Cerebellar nuclear complex (tissue), 1 donor: ENCODE data around the gene FNDC4.

Experiments
- DNase-seq, 2 experiments: peaks; one replicate each; lab custom pipeline; 2025; lab: John Stamatoyannopoulos, UW

FNDC4 gene

DNA sequence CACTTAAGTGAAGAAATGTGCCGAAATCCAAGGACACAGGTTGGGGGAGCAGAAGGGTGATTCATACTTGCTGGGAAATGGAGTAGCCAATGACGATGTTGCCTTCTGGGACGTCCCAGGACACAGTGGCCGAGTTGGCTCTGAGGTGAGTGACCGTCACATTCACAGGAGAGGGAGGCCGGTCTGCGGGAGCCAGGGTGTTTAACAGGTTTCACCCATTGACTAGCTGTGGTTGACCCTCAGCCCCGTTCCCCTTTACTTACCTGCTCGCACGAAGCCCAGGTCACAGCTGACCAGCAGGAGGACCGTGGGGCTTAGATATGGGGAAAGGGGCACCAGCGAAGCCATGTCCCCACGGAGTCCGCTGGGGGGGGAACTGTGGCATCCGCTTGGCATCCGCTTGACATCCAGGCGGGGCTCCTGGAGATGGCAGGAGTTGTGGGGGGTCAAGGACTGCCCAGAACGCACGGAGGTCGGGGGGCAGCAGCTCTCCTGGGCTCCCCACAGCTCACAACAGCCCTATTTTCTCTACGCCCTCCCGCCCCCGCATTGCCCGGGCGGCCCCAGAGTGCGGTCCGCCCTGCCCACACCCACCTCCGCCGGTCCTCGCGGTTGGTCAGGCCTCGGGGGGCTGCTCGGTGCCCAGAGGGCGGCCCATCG is 586 bp downstream of the FNDC4 start:
- DNase-seq, result peak in 1 of 2 experiments; percentile 6

DNA sequence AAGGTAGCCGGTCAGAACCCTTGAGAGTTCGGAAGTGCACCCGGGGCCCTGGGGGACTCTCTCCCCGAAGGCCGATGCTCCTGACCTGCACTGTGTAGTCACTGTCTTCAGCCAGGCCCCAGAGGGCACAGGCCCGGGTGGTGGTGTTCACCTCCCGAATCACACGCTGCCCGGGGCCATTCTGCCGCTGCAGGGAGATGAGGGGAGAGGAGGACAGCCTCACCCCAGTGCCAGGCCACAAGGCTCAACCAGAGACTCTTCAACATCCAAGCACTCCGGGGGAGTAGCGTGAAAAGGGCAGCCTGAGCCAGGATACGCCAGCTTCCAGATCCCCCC is 1.1 kb downstream of the FNDC4 start:
- DNase-seq, result no peak

DNA sequence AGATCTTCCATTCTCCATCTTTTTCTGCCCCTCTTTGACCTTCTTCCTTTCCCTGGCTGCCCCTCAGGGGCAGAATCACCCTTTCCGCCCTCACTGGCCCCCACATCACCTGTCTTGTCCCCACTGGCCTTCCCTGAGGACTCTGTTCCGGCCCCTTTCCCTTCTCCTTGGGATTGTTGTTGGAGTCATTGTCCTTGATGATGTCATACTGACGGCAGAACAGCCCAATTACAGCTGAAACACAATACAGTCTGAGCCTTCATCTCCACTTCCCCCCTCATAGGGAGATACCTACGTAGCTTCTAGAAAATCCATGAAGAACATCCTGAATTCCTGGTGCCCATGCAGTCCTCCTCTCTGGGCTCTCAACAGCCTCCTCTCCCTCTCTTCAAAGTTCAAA is 2.4 kb downstream of the FNDC4 start:
- no peak for DNase-seq

DNA sequence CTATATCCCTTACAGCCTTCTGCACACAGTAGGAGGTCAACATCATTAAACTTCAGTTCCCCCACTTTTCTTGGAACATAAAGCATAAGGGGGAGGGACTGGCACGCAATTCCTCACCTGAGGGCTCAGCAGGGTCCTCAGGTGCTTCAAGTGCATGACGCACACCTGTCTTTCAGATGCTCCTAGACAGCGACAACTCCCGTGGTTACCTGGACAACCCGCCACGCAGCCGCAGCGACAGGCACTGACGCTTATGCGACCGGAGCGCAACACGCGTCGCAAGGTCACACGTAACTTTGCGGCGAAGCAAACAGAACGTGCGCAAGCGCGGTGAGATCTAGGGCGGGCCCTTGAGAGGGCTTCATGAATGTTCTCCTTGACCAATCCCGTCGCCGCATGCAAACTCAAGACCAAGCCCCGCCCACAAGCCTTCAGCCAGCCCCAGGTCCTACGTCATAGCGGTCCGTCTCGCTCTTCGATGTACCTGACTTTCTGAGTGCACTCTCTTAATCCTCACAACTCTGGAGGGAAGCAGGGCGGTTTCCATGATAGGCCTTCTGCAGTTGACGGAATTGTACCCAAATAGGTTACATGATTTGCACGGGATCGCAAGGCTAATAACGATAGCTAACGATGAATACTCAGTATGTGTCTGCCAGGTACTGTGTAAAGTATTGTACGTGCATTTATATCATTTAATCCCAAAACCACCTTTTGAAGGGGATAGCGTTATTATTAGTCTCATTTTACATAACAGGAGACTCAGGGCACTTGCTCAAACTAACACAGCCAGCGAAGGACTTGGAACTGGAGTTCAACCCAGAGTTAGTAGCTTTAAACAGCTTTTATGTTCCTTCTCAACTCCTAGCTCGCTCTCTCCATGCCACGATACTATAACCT is 5.3 kb downstream of the FNDC4 start, which contains the start of gene IFT172:
TSS of gene IFT172 (minus strand) at position 246 of the 900 bp plus-strand sequence. CDS start at position 156, 90 bp downstream.
- peak; percentile 94 to 95 for DNase-seq

DNA sequence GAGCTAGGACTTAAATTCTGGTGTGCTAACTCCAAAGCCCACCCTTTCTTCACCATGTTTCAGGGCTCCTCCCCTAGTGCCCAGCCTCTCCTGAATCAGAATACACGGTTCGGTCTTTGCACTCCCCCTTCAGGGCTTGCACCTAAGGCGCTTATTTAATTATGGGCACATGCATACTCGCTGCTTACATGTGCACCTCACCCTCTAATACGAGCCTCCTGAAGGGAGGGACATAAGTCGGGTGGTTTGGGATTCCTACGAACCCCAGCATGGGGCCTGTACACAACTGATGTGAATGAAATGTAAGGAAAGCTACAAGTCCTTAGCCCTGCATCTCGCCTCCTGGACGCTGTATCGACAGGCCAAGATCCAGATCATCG is 5.9 kb downstream of the FNDC4 start:
- no peak for DNase-seq

DNA sequence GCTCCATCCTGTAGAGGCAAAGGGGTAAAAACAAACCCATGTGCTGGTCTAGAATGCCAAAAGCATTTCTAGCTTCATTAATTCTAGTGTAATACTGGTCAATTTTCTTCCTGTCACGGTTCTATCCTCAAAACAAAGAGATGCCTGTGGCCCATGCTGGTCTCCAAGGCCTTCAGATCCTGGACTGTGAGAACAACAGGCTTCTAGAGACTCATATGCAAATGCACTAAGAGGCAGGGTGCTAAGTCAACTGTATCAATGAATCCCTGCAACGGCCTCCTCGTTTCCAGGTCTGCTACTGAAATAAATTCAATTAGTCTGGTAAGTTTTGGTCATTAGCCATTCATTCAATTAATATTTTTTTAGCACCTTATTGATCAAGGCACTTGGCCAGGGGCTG is 9.5 kb downstream of the FNDC4 start:
- DNase-seq, result no peak

DNA sequence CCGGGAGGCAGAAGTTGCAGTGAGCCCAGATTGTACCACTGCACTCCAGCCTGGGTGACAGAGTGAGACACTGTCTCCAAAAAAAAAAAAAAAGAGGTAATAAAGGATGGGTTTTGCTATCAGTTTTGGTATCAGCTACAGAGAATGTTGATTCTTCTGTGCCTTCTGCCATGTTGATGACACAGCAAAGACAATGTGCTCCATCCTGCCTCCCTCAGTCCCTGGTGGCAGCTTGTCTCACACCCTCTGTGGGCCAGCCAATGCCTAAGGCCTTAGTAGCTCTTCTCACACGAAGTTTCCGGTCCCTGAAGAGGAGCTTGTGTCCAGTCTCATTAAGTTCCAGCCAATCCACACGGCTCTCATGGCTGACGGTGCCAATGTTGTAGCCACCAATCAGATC is 23.0 kb downstream of the FNDC4 start:
- no peak for DNase-seq

DNA sequence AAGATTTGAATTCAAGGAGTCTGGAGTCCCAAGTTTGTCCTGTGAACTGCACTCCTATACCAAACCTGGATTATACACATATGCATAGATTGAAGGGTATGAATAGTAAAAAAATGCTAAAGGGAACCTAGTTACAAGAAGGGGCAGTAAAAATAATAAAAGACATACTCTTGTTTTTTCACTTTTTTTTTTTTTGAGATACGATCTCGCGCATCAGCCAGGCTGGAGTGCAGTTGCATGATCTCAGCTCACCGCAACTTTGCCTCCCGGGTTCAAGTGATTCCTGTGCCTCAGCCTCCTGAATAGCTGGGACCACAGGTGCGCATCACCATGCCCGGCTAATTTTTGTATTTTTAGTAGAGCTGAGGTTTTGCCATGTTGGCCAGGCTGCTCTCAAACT is 30.6 kb downstream of the FNDC4 start:
- DNase-seq, result no peak

DNA sequence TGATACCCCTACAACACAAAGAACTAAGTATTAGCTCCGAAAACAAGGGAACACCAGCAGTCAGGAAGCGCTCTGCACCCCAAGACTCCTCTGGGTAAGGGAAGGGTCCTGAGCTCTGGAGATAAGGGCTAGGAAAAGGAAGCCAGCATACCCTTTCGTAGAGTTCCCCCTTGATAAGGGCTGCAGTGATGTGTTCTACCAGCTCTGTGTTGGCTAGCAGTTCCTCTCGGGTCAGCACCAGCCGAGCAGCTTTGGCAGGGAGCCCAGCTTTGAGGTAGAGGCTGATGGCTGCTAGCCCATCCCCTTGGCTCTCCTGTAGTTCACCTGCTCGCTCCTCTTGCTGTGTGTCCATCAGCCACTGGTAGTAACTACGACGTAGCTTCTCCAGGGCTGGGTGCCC is 33.9 kb downstream of the FNDC4 start:
- DNase-seq, result peak in 1 of 2 experiments; percentile 25

DNA sequence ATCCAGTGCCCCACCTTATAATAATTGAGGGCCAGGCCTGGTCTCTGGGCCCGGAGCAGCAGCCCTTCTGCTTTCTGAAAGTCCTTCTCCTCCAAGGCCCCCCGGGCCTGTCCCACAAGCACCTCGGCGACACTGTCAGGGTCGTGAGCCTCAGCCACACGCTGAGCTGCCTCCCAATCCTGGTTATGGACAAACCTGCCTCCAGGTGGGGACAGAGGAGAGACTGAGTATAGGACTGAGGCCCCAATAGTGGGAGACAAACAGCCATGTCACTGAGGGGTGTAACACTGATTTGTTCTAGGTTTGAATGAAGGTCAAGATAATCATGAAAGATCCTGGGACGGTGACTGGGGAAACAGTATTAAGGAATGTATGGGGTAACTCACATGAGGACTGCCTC is 41.0 kb downstream of the FNDC4 start:
- no peak for DNase-seq

DNA sequence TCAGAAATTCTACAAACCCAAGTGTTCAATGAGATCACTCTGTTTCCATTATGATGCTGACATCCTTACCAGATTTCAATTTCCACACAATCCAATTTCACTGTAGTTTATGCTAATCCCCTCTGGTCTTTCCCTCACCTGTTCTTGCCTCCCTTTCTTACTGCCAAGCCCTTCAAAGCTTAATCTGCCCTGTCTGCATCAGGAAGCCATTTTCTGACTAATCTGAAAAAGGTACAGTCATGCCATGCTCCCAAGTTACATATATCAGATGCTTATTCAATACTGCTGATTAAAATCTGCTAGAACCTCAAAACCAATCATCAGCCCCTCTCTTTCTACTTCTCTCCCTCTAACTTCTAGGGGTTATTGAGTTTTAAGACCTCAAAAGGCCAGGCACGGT is 43.9 kb downstream of the FNDC4 start:
- DNase-seq, result no peak

DNA sequence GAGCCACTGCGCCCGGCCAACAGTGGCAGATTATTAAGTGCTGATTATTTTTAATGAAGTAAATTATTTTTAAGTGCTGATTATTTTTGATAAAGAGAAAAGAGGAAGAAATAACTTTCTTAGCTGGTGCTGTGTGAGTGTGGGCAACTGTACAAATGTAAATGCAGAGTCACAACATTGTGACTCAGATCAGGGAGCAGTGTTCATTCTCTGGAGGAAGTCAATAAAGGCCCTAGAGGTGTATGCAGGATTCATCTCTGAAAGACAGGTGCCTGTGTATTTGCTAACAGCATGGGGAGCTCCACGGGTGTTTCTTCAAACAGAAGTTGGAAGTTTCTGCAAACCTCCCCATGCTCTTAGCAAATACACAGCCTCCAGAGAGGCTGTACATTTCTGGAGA is 46.6 kb downstream of the FNDC4 start:
- DNase-seq, result no peak

DNA sequence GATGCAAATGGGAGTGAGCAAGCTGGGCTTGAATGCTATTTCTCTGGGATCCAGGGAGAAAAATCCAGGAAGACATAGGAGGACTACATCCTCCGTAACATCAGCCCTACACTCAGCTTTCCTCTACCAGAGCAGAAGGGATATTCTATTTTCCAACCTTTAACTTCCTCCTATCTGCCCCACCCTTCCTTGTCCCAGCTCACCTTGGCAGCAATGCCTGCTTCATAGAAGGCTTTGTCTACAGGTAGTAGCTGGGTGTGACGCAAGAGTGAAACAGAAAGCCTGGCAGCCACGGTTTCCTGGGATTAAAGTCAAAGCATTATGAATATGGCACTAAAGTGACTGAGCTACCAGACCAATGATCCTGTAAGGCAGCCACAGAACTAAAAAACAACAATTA is 48.9 kb downstream of the FNDC4 start:
- DNase-seq, result no peak

DNA sequence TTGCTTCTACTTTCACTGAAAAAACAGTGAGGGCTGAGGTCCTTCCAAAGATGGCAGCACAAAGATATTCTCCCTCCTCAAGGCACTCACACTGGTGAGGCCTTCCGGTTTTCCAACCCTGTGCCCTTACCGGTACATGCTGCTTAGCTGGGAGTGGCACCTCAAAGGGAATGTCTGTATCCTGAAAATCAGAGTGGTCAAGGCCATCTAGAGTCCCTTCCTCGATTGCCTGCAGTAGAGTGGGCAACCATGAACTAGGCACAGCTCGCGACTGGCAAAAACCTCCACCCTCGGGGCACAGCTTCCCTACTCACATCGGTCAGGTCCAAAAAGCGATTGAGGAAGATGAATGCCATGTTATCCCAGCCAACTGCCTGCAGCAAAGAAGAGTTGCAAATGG is 49.4 kb downstream of the FNDC4 start:
- DNase-seq, result no peak

DNA sequence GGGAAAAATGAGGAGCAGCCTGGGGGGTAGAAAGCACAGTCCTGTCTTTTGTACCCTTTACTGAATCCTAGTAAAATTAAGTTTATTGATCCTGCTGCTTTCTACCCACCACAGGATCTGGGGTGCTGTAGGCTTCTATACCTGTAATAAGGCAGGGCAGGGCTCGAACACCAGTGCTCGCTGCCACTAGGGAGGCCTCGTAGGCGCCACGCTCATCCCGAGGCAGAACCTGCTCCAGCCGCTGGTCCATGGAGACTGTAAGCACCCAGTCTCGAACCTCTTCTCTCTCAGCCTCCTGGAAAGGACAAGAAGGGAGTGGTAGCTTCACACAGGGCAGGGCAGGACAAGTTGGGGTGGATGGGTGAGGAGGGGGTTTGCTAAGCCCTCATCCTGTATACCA is 49.8 kb downstream of the FNDC4 start:
- no peak for DNase-seq

DNA sequence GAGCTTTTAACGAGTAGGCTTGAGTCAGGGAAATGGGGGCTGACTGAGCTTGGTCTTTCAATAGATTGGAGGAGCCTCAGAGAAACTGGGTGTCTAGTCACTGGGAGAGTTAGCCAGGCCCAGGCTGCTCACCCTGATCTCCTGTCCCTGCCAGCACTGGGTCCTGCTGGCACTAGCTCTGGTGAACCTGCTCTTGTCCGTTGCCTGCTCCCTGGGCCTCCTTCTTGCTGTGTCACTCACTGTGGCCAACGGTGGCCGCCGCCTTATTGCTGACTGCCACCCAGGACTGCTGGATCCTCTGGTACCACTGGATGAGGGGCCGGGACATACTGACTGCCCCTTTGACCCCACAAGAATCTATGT is 52.1 kb downstream of the FNDC4 start:
- no peak for DNase-seq

DNA sequence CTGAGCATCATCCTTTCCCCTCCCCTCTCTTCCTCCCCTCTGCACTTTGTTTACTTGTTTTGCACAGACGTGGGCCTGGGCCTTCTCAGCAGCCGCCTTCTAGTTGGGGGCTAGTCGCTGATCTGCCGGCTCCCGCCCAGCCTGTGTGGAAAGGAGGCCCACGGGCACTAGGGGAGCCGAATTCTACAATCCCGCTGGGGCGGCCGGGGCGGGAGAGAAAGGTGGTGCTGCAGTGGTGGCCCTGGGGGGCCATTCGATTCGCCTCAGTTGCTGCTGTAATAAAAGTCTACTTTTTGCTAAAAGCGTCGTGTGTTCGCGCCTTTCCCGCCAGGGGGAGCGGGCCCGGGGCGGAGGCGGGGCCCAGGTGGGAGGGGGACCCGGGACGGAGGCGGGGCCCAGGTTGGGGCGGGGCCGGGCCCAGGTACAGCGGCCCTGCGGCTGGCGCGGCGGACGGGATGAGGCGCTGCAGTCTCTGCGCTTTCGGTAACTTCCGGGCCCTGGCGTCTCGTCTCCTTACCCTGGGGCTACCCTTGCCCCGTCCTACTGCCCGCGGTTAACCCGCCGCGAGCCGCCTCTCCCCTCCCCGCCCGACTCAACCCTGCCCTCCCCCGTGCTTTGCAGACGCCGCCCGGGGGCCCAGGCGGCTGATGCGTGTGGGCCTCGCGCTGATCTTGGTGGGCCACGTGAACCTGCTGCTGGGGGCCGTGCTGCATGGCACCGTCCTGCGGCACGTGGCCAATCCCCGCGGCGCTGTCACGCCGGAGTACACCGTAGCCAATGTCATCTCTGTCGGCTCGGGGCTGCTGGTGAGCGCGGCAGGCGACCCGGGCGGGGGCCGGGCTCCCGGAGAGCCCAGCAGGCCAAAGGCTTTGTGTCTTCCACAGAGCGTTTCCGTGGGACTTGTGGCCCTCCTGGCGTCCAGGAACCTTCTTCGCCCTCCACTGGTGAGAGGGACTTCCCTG is 52.8 kb downstream of the FNDC4 start, which contains the start of gene KRTCAP3:
TSS of gene KRTCAP3 (plus strand) at position 424 of the 962 bp plus-strand sequence. CDS start at position 456, 32 bp downstream.
- no peak for DNase-seq
